ENCODE measurements around the gene ZNF620.
"Not testable (repeated sequence)": the region's sequence is repeated elsewhere in the genome, so short reads cannot be mapped to it uniquely, and the experiment has no call there.

ZNF620 gene

DNA sequence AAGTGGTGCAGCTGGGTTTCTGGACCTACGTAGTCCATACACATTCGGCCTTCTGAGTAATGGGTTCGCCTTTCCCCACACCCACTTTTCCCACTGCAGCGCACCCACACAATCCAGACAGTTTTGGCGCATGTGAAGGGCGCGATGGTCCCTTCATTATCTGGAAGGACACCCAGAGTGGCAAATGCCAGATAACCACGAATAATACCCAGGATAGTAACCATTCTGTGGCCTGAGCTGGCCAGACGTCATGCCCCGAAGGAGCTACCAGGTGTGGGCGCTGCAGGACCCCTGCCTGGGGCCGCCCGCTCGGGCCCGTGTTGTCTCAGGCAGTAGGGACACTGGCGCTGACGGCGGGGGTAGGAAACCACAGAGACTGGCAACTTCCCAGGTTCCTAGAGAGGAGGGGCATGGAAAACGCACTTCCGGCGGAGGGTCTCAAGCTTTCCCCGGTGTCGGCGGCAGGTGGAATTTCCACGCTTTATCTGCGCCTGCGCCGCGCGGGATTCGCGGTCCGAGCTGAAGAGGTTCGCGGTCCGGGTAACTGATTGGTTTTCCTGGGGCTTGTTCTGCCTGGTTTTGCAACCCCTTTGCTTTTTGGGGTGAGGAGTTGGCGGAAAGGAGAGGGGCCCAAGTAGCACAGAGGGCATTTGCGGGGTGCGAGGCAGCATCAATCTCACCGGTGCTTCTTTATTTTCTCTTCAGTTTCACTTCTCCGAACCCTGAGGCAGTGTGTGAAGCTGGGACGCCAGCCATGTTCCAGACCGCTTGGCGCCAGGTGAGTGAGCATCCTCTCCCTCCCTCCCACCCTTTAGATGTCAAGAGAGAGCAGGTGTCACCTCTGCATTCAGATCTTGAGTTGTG lies at the start of gene ZNF620:
ZNF620 (plus strand) TSS at position 441 of the 864 bp plus-strand sequence; CDS start at position 755, 314 bp downstream.
- peak; percentile 24 to 61 (median 42) for DNase-seq (ENCODE audit: low read depth in 3 of 3)

GRCh38 chr3:40456279-40456939 lies 49.4 kb upstream of the ZNF620 start:
- DNase-seq (ENCODE audit: low read depth in 3 of 3) = no peak

DNA sequence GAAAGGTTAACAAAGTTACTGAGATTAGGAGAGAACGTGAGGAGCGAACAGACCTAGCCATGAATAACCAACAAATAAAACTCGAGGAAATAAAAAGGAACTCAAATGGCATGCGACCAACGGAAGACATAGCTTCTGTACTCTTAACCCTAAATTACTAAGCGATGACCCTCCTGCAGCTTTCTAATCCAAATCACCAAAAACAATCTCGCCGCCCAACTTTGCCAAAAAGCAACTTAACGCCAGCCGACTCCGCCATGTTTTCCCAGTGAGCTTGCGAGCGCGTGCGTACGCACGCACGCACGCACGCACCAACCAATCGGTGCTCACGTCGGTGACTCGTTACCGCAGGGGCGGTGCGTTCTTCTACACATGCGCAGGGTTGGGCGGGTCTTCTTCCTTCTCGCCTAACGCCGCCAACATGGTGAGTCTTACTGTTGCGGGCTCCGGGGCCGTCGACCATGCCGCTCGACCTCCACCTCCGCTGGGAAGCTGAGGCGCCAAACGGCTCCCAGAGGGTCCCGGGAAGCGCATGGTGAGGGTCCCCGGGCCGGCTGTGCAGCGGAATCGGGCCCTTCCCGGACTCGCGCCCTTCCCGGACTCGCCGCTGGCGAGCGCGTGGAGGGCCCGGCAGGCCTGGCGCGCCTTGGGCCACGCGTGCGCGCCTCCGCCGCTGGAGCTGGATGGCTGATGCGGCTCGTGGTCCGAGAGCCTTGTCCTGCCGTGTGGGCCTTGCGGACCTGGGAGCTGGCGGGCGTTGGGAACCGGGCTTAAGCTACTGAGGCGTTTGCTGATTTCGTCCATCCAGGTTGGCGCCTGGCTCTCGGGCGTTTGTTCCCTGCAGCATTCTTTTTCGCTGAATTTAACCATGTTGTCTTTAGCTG lies 48.7 kb upstream of the ZNF620 start, which contains the start of gene RPL14:
RPL14 (plus strand) TSS at position 400 of the 884 bp plus-strand sequence; CDS start at position 533, 133 bp downstream.
- peak; percentile 88 to 93 (median 90) for DNase-seq (ENCODE audit: low read depth in 3 of 3)

- DNase-seq (ENCODE audit: low read depth in 3 of 3) = no peak
These were observed 47.4 kb upstream of the ZNF620 start for GRCh38 chr3:40458473-40458872.

DNA sequence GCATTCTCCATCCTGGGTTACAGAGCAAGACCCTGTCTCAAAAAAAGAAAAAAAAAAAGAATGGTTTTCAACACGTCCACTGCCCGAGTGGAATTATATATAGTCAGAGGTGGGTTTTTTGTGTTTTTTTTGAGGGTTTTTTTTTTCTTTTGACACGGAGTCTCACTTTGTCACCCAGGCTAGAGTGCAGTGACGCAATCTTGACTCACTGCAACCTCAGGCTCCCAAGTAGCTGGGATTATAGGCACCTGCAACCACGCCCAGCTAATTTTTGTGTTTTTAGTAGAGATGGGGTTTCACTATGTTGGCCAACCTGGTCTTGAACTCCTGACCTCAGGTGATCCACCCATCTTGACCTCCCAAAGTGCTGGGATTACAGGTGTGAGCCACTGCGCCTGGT lies 45.4 kb upstream of the ZNF620 start:
- DNase-seq (ENCODE audit: low read depth in 3 of 3) = not testable (repeated sequence)

DNA sequence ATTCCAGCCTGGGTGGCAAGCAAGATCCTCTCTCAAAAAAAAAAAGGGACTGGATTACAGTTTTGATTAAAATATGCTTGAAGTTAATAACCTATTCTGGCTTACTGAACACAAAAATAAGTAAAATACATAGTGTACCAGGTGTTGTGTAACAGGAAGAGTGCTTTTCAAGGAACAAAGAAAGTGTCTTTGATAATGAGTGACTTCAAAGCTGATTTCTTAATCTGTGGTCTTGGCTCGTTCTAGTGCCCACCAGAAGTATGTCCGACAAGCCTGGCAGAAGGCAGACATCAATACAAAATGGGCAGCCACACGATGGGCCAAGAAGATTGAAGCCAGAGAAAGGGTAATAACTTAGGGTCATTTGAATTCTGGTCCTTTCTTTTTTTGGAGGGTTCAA lies 44.7 kb upstream of the ZNF620 start:
- DNase-seq (ENCODE audit: low read depth in 3 of 3) = no peak

- not testable (repeated sequence) for DNase-seq (ENCODE audit: low read depth in 3 of 3)
These were observed 43.0 kb upstream of the ZNF620 start for GRCh38 chr3:40462838-40463237.

DNA sequence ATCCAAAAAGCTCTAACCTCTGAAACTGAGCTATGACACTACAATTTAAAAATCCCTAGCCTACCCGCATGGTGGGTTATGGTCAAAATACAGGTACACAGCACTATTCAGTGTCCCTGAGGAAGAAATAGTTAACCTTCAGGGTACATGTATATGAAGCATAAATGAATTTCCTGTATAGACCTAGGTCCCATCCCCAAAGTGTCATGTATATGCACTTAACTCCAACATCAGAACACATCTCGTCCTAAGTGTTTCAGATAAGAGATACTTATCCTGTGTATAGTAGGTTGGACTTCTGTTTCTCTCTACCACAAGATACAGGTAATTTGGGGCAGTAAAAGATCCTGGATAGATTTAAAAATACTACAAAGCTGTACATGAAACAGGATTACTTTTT lies 42.3 kb upstream of the ZNF620 start:
- no peak for DNase-seq (ENCODE audit: low read depth in 3 of 3)

DNA sequence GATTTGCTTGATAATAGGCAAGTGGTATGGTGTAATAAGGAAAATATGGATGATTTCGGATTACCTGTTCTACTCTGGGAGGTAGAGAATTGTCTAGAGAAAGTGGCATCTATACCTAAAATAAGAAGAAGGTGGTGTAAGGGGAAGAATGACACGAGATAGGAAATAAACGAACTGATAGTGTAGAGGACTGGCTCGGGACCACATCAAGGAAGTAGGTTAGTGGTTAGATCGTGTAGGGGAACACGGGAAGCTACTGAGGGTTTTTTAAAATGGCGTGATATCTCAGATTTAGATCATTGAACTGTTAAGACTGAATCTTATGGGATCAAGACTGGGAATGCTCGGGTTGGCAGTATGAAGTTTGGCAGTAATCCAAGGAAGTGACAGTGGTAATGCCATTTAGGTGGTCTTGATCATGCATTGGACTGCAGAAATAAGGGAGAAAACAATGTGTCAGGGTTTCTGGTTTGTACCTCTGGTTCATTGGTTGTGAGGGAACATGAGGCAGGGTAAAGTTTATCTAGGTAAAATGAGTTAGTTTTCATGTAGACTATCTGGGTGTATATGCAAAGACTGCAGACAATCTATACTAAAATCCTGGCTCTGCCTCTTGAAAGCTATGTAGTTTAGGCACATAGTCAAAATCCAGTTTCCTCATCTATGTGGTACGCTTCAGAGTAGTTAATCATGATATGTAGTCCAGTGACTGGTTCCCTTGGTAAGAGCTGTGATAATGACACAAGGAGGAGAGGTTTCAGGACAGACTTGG lies 41.3 kb upstream of the ZNF620 start:
- no peak for DNase-seq (ENCODE audit: low read depth in 3 of 3)

DNA sequence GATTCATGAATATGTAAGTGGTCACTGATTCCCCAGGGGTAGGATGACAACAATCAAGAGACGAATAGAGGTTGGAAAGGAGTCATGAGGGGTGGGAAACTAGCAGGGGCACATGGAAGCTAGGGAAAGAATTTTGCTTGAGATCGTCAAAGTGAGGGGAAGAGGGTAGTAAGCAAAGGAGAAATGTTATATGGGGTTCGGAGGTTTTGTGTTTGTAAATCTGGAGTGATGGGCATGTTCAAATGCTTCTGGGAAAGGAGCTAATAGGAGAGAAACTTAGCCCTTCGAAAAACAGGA lies 40.8 kb upstream of the ZNF620 start:
- no peak for DNase-seq (ENCODE audit: low read depth in 3 of 3)

DNA sequence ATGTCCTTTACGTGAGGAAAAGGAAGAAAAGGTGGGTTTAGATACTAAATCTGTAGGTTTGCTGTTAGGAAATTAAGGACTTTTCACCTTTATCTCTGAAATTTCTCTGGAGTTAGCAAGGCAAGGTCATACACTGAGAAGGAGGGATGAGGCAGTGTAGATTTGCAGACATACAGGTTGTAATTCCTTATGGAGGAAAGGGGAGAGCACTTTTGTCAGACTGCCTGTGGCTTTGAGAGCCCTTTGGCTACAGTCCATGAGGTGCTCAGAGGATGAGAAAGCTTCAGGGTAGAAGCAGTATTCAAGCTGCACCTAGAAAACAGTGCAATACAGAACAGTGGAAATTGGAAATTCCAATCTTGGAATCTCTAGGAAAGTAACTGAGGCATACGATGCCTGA lies 40.4 kb upstream of the ZNF620 start:
- DNase-seq (ENCODE audit: low read depth in 3 of 3) = no peak

DNA sequence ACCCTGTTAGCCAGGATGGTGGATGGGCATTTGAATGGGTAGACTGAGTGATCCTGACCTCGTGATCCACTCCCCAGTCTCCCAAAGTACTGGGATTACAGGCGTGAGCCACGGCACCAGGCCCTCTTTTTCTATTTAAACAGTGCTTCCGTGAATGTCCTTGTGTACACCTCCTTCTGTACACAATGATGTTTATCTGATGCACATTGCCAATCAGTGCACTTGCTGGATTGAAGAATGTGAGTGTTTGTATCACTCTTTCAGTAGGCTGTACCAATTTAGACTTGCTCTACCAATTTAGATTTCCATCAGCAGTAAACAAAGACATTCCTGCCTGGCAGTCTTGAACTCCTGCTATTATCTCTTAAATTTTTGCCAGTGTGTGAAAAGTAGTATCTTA lies 37.8 kb upstream of the ZNF620 start:
- no peak for DNase-seq (ENCODE audit: low read depth in 3 of 3)

- no peak for DNase-seq (ENCODE audit: low read depth in 3 of 3)
These were observed 35.1 kb upstream of the ZNF620 start for GRCh38 chr3:40470701-40471100.

DNA sequence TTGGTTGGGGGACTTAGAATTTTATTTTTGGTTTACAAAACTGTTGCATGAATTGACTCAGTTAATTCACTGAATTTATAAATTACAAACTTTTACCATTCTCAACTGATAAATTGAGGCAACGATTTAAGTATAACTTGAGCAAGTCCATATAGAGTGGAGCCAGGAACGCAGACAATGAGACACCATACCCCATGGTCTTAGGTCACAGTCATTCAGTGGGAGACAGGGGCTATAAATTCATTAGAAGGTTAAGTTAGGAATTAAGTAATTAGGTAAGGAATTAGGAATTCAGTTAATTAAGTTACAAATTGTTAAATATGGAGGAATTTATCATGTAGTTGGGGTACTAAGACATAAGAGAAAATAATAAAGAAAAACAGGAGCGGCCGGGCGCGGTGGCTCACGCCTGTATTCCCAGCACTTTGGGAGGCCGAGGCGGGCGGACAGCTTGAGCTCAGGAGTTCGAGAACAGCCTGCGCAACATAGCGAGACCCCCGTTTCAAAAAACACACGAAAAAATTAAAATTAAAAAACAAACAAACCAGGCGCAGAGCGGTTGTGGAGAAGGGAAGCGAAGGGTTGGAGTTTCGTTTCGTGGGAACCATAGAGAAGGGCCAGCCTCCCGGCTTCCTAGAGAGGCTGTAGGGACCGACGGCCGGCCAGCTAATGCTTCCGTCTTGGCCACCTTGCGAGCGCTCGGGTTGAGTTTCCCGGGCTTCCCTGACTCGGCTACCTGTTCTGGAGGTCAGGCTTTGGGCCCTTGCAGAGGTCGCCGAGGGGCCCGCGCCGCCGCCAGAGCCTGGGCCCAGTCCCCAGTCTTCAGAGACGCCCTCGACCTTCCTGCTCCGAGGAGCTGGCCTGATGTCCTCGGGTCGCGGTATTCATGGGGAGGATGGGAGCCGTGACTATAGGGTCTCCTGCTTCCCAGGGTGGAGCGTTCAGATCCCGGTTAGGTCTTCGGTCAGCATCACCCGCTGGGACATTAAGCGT lies 29.1 kb upstream of the ZNF620 start, which contains the start of gene ZNF619:
ZNF619 (plus strand) TSS at position 645 of the 993 bp plus-strand sequence. CDS start 858 bp downstream, outside the sequence.
- DNase-seq (ENCODE audit: low read depth in 3 of 3) = peak in 1 of 3 experiments; percentile 43

DNA sequence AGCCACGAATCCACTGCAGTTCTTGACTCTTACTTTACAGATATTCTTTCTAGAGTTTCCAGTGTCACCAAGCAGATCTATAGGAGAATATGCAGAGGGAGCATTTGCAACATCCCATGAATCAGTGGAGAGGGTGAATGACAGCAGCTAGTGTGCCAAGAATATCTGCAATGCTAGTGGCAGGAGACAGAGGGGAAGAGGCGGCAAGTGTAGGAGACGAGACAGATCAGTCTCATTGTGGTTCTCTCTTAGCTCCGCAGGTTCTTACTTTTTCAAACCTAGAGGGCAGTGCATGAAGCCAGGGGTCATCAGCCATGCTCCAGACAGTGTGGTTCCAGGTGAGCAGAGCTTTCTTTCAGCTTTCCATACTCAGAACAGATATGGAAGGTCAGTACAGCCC lies 28.2 kb upstream of the ZNF620 start:
- no peak for DNase-seq (ENCODE audit: low read depth in 3 of 3)

- DNase-seq (ENCODE audit: low read depth in 3 of 3) = no peak
These were observed 18.7 kb upstream of the ZNF620 start for GRCh38 chr3:40487172-40487571.

GRCh38 chr3:40490916-40491315 lies 14.9 kb upstream of the ZNF620 start:
- no peak for DNase-seq (ENCODE audit: low read depth in 3 of 3)

- no peak for DNase-seq (ENCODE audit: low read depth in 3 of 3)
These were observed 11.1 kb upstream of the ZNF620 start for GRCh38 chr3:40494698-40495097.

DNA sequence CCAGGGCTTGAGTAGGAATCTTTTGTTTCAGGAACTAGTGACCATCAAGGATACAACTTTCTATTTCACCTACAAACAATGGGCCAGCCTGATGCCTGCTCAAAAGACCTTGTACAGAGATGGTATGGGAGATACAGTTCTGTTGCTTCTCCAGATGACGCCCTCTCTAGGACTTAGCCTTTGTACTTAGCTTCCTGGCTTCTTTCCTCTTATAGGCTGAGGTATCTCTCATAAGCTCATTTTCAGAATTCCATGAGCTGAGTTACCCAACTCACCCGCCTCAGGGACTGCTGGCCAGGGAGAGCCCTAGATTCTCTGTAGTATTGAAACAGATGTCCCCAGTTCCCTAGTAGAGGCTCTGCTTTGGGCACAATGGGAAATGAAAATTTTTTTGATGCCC lies 8.6 kb upstream of the ZNF620 start:
- DNase-seq (ENCODE audit: low read depth in 3 of 3) = no peak

DNA sequence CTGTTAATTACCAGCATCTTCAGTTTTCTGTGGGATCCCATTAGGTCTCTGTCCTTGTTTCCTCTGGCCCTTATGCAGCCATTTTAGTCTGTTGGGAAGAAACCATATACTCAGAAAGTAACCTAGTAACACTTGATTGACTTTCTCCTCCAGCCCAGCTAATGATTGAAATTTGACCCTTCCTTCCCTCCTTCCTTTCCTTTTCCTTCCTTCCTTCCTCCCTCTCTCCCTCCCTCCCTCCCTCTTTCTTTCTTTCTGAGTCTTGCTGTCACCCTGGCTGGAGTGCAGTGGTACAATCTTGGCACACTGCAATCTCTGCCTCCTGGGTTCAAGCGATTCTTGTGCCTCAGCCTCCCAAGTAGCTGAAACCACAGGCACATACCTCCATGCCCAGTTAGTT lies 5.9 kb upstream of the ZNF620 start:
- no peak for DNase-seq (ENCODE audit: low read depth in 3 of 3)

Data from stimulated activated CD4-positive, alpha-beta T cell treated with anti-CD3 and anti-CD28 coated beads, TNF-alpha, amount 100 ng/mL, for 24 hours (primary cell).